Measurements from ENCODE around the gene PRDM16.

Gene PRDM16

GRCh38 chr1:3304246-3304645 is 235.2 kb downstream of the PRDM16 start:
- Histone ChIP-seq H3K9ac (ENCODE audit: low read length) (no peak overlapping the region), H3F3A (ENCODE audit: insufficient read depth, low read length) (no peaks in the 10 kb centered on the region), H3K9me3 (ENCODE audit: low read length) (no peaks in the 10 kb centered on the region), H3K36me3 (ENCODE audit: insufficient read depth, low read length) (no peaks in the 10 kb centered on the region), H3K4me3 (ENCODE audit: low read depth, low read length, poor library complexity, severe bottlenecking) (no peak overlapping the region), H3K79me2 (ENCODE audit: insufficient read depth, low read length) (no peaks in the 10 kb centered on the region), H3K27ac (ENCODE audit: low read depth, low read length, poor library complexity, severe bottlenecking) (no peak overlapping the region), H2AFZ (ENCODE audit: low read length) (no peak overlapping the region), H3K9me2 (ENCODE audit: low read depth, low read length) (no peaks in the 10 kb centered on the region), H3K27me3 (ENCODE audit: insufficient read depth, low read length) (no peaks in the 10 kb centered on the region), H3K4me2 (ENCODE audit: low read length) (no peak overlapping the region), H3K4me1 (ENCODE audit: insufficient read depth, low read length, severe bottlenecking) (no peaks in the 10 kb centered on the region), H4K20me1 (ENCODE audit: insufficient read depth, low read length) (no peaks in the 10 kb centered on the region)
- TF ChIP-seq EZH2 (IDR thresholded peaks at IDR 0.05; ENCODE audit: borderline replicate concordance, low read length): no peak
- TF ChIP-seq, protein P1, sequence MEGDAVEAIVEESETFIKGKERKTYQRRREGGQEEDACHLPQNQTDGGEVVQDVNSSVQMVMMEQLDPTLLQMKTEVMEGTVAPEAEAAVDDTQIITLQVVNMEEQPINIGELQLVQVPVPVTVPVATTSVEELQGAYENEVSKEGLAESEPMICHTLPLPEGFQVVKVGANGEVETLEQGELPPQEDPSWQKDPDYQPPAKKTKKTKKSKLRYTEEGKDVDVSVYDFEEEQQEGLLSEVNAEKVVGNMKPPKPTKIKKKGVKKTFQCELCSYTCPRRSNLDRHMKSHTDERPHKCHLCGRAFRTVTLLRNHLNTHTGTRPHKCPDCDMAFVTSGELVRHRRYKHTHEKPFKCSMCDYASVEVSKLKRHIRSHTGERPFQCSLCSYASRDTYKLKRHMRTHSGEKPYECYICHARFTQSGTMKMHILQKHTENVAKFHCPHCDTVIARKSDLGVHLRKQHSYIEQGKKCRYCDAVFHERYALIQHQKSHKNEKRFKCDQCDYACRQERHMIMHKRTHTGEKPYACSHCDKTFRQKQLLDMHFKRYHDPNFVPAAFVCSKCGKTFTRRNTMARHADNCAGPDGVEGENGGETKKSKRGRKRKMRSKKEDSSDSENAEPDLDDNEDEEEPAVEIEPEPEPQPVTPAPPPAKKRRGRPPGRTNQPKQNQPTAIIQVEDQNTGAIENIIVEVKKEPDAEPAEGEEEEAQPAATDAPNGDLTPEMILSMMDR (IDR thresholded peaks at IDR 0.05; ENCODE audit: low read length): no peak

GRCh38 chr1:3304692-3305091 is 235.7 kb downstream of the PRDM16 start:
- Histone ChIP-seq H2AFZ (ENCODE audit: low read length) (no peak overlapping the region), H3K9me2 (ENCODE audit: low read depth, low read length) (no peaks in the 10 kb centered on the region), H3K27ac (ENCODE audit: low read depth, low read length, poor library complexity, severe bottlenecking) (no peak overlapping the region), H4K20me1 (ENCODE audit: insufficient read depth, low read length) (no peaks in the 10 kb centered on the region), H3K9me3 (ENCODE audit: low read length) (no peaks in the 10 kb centered on the region), H3K79me2 (ENCODE audit: insufficient read depth, low read length) (no peaks in the 10 kb centered on the region), H3K4me1 (ENCODE audit: insufficient read depth, low read length, severe bottlenecking) (no peaks in the 10 kb centered on the region), H3K36me3 (ENCODE audit: insufficient read depth, low read length) (no peaks in the 10 kb centered on the region), H3F3A (ENCODE audit: insufficient read depth, low read length) (no peaks in the 10 kb centered on the region), H3K4me3 (ENCODE audit: low read depth, low read length, poor library complexity, severe bottlenecking) (no peak overlapping the region), H3K9ac (ENCODE audit: low read length) (no peak overlapping the region), H3K4me2 (ENCODE audit: low read length) (no peak overlapping the region), H3K27me3 (ENCODE audit: insufficient read depth, low read length) (no peaks in the 10 kb centered on the region)
- TF ChIP-seq, protein P1 (IDR thresholded peaks at IDR 0.05; ENCODE audit: low read length): no peak
- TF ChIP-seq EZH2 (IDR thresholded peaks at IDR 0.05; ENCODE audit: borderline replicate concordance, low read length): no peak

DNA sequence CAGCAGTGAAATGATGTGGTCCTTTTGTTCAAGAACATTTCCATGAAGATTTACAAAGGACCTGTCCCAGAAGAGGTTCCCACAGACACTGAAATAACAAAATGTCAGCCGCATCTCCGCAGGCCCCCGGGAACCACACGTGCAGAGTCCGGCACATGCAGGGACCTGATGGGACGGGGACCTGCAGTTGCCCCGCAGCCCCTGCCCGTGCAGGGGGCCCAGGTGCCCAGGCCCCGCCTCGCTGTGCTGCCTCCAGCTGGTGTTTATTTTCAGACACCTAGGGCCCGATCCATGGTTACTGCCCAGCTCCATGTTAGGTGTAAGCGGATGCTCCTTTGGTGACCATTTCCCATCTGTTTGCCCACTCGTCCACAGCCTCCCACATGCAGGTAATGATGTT is 236.2 kb downstream of the PRDM16 start:
- Histone ChIP-seq H3K4me2 (ENCODE audit: low read length) (no peak overlapping the region), H3K79me2 (ENCODE audit: insufficient read depth, low read length) (no peaks in the 10 kb centered on the region), H3F3A (ENCODE audit: insufficient read depth, low read length) (no peaks in the 10 kb centered on the region), H3K27ac (ENCODE audit: low read depth, low read length, poor library complexity, severe bottlenecking) (no peak overlapping the region), H3K27me3 (ENCODE audit: insufficient read depth, low read length) (no peaks in the 10 kb centered on the region), H3K9me3 (ENCODE audit: low read length) (no peaks in the 10 kb centered on the region), H3K4me1 (ENCODE audit: insufficient read depth, low read length, severe bottlenecking) (no peaks in the 10 kb centered on the region), H3K9ac (ENCODE audit: low read length) (no peak overlapping the region), H3K36me3 (ENCODE audit: insufficient read depth, low read length) (no peaks in the 10 kb centered on the region), H2AFZ (ENCODE audit: low read length) (no peak overlapping the region), H3K4me3 (ENCODE audit: low read depth, low read length, poor library complexity, severe bottlenecking) (no peak overlapping the region), H4K20me1 (ENCODE audit: insufficient read depth, low read length) (no peaks in the 10 kb centered on the region), H3K9me2 (ENCODE audit: low read depth, low read length) (no peaks in the 10 kb centered on the region)
- no peak for TF ChIP-seq EZH2 (IDR thresholded peaks at IDR 0.05; ENCODE audit: borderline replicate concordance, low read length)
- TF ChIP-seq, protein P1 (IDR thresholded peaks at IDR 0.05; ENCODE audit: low read length): no peak

All from OCI-LY1 (cell line).